ENCODE data around the gene SPATA31E1. TPM values are rescaled to one million over a fixed set of nuclear protein-coding genes. Genes with fewer than 3 reads are reported as not detected.

Gene SPATA31E1
- total RNA-seq, 3 donors from 2014 or later = not detected

DNA sequence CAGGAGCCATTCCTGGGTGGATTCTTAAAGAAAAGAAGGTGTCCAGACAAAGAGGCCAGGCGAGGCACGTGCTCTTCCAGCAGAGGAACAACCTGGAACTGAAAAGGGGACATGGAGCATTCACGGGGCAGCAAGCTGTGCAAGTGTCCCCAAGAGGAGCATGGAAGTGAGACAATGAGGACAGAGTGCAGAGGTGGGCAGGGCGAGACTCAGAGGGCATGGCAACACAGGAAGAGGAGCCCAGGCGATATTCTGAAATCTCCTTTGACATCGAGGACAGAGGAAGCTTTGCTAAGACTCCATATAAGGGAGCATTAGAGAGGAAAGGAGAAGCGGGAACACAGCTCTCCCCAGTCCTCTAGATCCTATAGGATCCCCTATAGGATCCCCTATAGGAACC, 29.4 kb upstream of the SPATA31E1 start:
- H3K27me3 ChIP-seq = no peaks in the 10 kb centered on the region
- no peak overlapping the region for H3K4me3 ChIP-seq
- intact Hi-C loops (cut with DNase I; ENCODE audit: low total_unique reads) = no loop called here
- no peak overlapping the region for H3K27ac ChIP-seq
- H3K4me1 ChIP-seq = no peaks in the 10 kb centered on the region
- H3K36me3 ChIP-seq = no peaks in the 10 kb centered on the region
- no peaks in the 10 kb centered on the region for H3K9me3 ChIP-seq
- no peak for TF ChIP-seq POLR2A (IDR thresholded peaks at IDR 0.05)
- TF ChIP-seq POLR2AphosphoS5 (IDR thresholded peaks at IDR 0.05) = no peak
- TF ChIP-seq CTCF (IDR thresholded peaks at IDR 0.05) = no peak
- DNase-seq (ENCODE audit: low spot score in 2 of 2) = no peak

GRCh38 chr9:87853876-87854579, 28.6 kb upstream of the SPATA31E1 start:
- Histone ChIP-seq H3K4me3 (no peak overlapping the region), H3K36me3 (no peaks in the 10 kb centered on the region), H3K27ac (no peak overlapping the region), H3K9me3 (peaks cover 0 to 4% of the 10 kb centered on the region in 2 donors), H3K4me1 (no peaks in the 10 kb centered on the region), H3K27me3 (no peaks in the 10 kb centered on the region)
- no peak for DNase-seq (ENCODE audit: low spot score in 2 of 2)
- TF ChIP-seq POLR2A (IDR thresholded peaks at IDR 0.05) (no peak), CTCF (IDR thresholded peaks at IDR 0.05) (no peak), POLR2AphosphoS5 (IDR thresholded peaks at IDR 0.05) (no peak)
- intact Hi-C loops (cut with DNase I; ENCODE audit: low total_unique reads) = no loop called here

DNA sequence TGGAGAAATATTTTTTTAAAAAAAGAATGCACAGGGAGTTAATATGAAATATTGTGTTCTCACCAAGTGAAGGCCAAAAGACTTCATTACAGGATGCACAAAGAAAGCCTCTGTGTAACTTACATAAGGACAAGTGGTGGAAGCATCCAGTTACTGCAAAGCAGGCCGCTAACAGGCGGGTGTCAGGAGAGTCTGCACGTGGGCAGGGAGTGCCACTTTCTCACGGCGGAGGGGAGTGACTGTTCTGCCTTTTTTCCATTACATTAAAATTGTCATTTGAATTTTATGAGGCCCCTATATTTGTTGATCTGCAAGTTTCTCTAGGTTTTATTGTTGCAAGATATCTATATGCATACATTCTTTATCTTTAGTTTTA, 28.1 kb upstream of the SPATA31E1 start:
- H3K27ac ChIP-seq = no peak overlapping the region
- DNase-seq (ENCODE audit: low spot score in 2 of 2) = no peak
- H3K4me1 ChIP-seq = no peaks in the 10 kb centered on the region
- peaks cover 0 to 7% of the 10 kb centered on the region in 2 donors for H3K9me3 ChIP-seq
- TF ChIP-seq CTCF (IDR thresholded peaks at IDR 0.05) (no peak), POLR2AphosphoS5 (IDR thresholded peaks at IDR 0.05) (no peak), POLR2A (IDR thresholded peaks at IDR 0.05) (no peak)
- no peak overlapping the region for H3K4me3 ChIP-seq
- intact Hi-C loops (cut with DNase I; ENCODE audit: low total_unique reads) = no loop called here
- H3K36me3 ChIP-seq = no peaks in the 10 kb centered on the region
- no peaks in the 10 kb centered on the region for H3K27me3 ChIP-seq

DNA sequence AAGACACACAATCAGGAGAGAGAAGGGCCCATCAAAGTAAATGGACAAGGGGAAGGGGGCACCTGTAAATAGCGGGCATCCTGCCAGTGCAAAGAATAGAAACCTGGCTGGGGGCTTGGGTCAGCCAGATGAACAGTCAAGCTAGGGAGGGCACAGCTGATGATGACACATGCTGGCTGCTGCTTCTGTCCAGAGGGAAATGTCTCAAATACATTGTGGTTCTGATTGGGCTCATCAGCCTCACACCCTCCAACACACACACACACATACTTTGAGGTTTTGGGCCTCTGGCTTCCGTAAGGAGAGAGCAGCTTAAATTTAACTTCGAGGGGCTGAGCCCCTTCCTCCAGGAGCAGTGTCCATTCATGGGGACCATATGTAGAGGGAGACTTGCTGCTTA, 27.6 kb upstream of the SPATA31E1 start:
- no peak overlapping the region for H3K4me3 ChIP-seq
- intact Hi-C loops (cut with DNase I; ENCODE audit: low total_unique reads) = no loop called here
- no peak for DNase-seq (ENCODE audit: low spot score in 2 of 2)

More for the DNA sequence above, 27.6 kb upstream of the SPATA31E1 start:
- Histone ChIP-seq H3K27me3 (no peaks in the 10 kb centered on the region), H3K9me3 (peaks cover 5 to 12% of the 10 kb centered on the region in 2 donors), H3K4me1 (no peaks in the 10 kb centered on the region), H3K27ac (no peak overlapping the region), H3K36me3 (no peaks in the 10 kb centered on the region)
- TF ChIP-seq POLR2A (IDR thresholded peaks at IDR 0.05) (no peak), POLR2AphosphoS5 (IDR thresholded peaks at IDR 0.05) (no peak), CTCF (IDR thresholded peaks at IDR 0.05) (no peak)
